Sigmoid colon (tissue), 7 donors: Measurements from ENCODE around the gene GPR61. TPM values are rescaled to one million over a fixed set of nuclear protein-coding genes. Genes with fewer than 3 reads are reported as not detected.

Experiments
- DNase-seq: peaks from one replicate; pipeline ENCODE4 v3.0.0-alpha.2; 2019
- H3K27ac ChIP-seq, 4 donors: fragments of 200-600 bp; sonication (generic); one replicate each; pipeline ENCODE4 v1.5.1; 2016 to 2019; ENCODE audit warnings: mild to moderate bottlenecking in 1 of 4
- H3K27me3 ChIP-seq, 3 donors: fragments of 200-600 bp; sonication (generic); one replicate each; pipeline ENCODE4 v1.5.1; 2019; ENCODE audit warnings: mild to moderate bottlenecking in 1 of 3
- H3K36me3 ChIP-seq, 4 donors: fragments of 200-600 bp; sonication (generic); one replicate each; pipeline ENCODE4 v1.5.1; 2016 to 2019
- H3K4me1 ChIP-seq, 4 donors: fragments of 200-600 bp; sonication (generic); one replicate each; pipeline ENCODE4 v1.5.1; 2017 to 2019
- H3K4me3 ChIP-seq, 4 donors: fragments of 200-600 bp; sonication (generic); one replicate each; pipeline ENCODE4 v1.5.1; 2017 to 2019; ENCODE audit warnings: mild to moderate bottlenecking in 2 of 4, moderate library complexity in 1 of 4
- H3K9me3 ChIP-seq, 4 donors: fragments of 200-600 bp in 3 of 4; sonication (generic) in 3 of 4; one replicate each; pipeline versions ENCODE4 v1.5.1 to v1.6.1; 2013 to 2019
- EP300 ChIP-seq, 4 donors: sonication (generic); formaldehyde crosslinking; IDR thresholded peaks; one replicate each; pipeline ENCODE4 v1.6.1; 2017; ENCODE audit warnings: antibody characterized with exemption in 4 of 4
- POLR2A ChIP-seq, 2 donors: fragments of 450-650 bp; IDR thresholded peaks; one replicate each; pipeline ENCODE4 v1.6.1; 2016; ENCODE audit warnings: antibody characterized with exemption in 2 of 2, mild to moderate bottlenecking in 2 of 2, moderate library complexity in 2 of 2
- POLR2AphosphoS5 ChIP-seq, 4 donors: sonication (generic); formaldehyde crosslinking; IDR thresholded peaks; one replicate each; pipeline ENCODE4 v1.6.1; 2017; ENCODE audit warnings: antibody characterized with exemption in 4 of 4
- WGBS, 2 donors: extraction: QIAGEN DNeasy Blood & Tissue Kit; methylation state at CpG; one replicate each; pipeline ENCODE4 v1.1.7; 2013; 5-methylcytosine and 5-hydroxymethylcytosine counted together
- intact Hi-C: fragments of 100-400 bp; cut with DNase I; formaldehyde crosslinking; loops from one replicate; pipeline ENCODE4 v1.15.1; 2023
- polyA plus RNA-seq, 3 donors: library from polyadenylated mRNA; stranded (reverse); fragments of 200-250 nt; gene quantifications; one replicate each; pipeline ENCODE4 v1.2.3, GENCODE V29; 2013
- total RNA-seq, 4 donors: library from RNA; depleted of rRNA; stranded (reverse); fragments of >200 nt; gene quantifications; one replicate each; pipeline ENCODE4 v1.1.0, GENCODE V29; 2016
- TF ChIP-seq, protein P1 (sequence below), 4 experiments: fragments of 450-650 bp in 3 of 4; fragments of 200-600 bp in 1 of 4; IDR thresholded peaks; one replicate each; pipeline ENCODE4 v1.5.1; 2016 to 2019; ENCODE audit warnings: antibody characterized with exemption in 4 of 4, mild to moderate bottlenecking in 3 of 4, moderate library complexity in 2 of 4
- donor health status: healthy with polysubstance abuse.
- donor health status: Bipolar disorder and iron deficiency.
- donor health status: healthy.

Gene GPR61
- total RNA-seq: 1 to 10 TPM in 1 of 4 donors, under 1 TPM in 1, not detected in 2; 0.36 to 2.2 TPM
- under 1 TPM in 1 of 3 donors, not detected in 2; 0.07 TPM for polyA plus RNA-seq

GRCh38 chr1:109539676-109540075, at the start of gene GPR61:
TSS of gene GPR61 (plus strand) at chr1:109539872. CDS start at chr1:109543023, 3,151 bp downstream.
- DNase-seq: no peak
- intact Hi-C loops: loop anchor here (10.0 kb wide), 1 partner anchor 265 kb away; no protein-coding TSS in a partner anchor
- no peaks in the 10 kb centered on the region for H3K27me3 ChIP-seq

DNA sequence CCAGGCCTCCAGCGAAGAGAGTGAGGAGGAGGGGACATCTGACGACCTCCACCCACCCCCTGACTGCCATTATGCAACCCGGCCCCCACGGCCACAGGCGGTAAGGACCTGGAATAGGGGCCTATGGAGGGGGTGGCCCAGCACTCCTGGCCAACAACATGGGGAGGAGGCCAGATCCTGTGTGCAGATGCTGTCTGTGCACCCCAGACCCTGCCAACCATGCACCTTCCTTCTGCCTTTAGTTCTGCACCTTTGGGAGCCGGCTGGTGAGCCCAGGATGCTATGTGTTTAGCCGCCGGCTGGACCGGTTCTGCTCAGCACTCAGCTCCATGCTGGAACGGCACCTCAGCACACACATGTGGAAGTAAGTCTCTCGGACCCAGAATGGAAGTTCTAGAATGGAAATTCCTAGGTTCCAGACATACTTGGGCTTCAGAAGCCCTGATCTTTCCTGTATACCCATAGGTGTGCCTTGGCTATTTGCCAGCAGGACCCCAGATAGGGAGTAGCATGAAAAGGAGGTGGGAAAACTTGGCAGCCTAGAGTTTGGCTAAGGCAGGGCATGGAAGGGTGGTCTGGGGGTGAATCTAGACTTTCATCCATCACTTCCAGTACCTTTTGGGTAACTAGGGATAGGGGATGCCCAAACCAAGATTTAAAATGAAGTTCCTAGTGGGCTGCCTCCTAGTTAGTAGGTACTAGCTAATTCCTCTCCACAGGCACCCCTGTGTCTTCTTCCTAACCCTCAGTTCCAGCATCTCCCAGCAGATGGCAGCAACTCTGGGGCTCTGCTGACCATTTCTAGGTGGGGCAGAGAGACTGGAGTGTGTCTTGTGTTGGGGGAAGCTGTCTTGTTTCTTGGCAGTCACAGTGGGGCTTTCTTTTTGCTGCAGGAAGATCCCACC, 49.4 kb upstream of the GPR61 start:
- Histone ChIP-seq H3K27ac (peak overlapping the region in 1 of 4 donors; percentile 27), H3K27me3 (no peaks in the 10 kb centered on the region), H3K9me3 (no peaks in the 10 kb centered on the region), H3K36me3 (peaks cover 0 to 13% (median 3%) of the 10 kb centered on the region in 4 donors), H3K4me3 (no peak overlapping the region), H3K4me1 (peaks cover 0 to 28% (median 20%) of the 10 kb centered on the region in 4 donors)
- 90 to 91% methylated on average over 11 of the region's 11 CpGs for WGBS, 2 donors
- peak; percentile 83 for DNase-seq
- TF ChIP-seq, protein P1, sequence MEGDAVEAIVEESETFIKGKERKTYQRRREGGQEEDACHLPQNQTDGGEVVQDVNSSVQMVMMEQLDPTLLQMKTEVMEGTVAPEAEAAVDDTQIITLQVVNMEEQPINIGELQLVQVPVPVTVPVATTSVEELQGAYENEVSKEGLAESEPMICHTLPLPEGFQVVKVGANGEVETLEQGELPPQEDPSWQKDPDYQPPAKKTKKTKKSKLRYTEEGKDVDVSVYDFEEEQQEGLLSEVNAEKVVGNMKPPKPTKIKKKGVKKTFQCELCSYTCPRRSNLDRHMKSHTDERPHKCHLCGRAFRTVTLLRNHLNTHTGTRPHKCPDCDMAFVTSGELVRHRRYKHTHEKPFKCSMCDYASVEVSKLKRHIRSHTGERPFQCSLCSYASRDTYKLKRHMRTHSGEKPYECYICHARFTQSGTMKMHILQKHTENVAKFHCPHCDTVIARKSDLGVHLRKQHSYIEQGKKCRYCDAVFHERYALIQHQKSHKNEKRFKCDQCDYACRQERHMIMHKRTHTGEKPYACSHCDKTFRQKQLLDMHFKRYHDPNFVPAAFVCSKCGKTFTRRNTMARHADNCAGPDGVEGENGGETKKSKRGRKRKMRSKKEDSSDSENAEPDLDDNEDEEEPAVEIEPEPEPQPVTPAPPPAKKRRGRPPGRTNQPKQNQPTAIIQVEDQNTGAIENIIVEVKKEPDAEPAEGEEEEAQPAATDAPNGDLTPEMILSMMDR (IDR thresholded peaks at IDR 0.05): peak; percentile 66 to 86 (median 74)
- TF ChIP-seq EP300 (IDR thresholded peaks at IDR 0.05) (no peak), POLR2A (IDR thresholded peaks at IDR 0.05) (no peak), POLR2AphosphoS5 (IDR thresholded peaks at IDR 0.05) (peak in 2 of 4 donors; percentile 29 to 47)
- intact Hi-C loops: no loop called here

More at GRCh38 chr1:109539676-109540075, at the start of gene GPR61:
- Histone ChIP-seq H3K27ac (no peak within 1 kb of the TSS), H3K4me3 (no peak within 1 kb of the TSS), H3K36me3 (no peaks in the 10 kb centered on the region), H3K9me3 (no peaks in the 10 kb centered on the region), H3K4me1 (peaks cover 0 to 18% (median 14%) of the 10 kb centered on the region in 4 donors)
- WGBS, 2 donors: 66 to 67% methylated on average over 7 of the region's 7 CpGs
- TF ChIP-seq EP300 (IDR thresholded peaks at IDR 0.05) (no peak), POLR2AphosphoS5 (IDR thresholded peaks at IDR 0.05) (no peak), POLR2A (IDR thresholded peaks at IDR 0.05) (no peak)
- TF ChIP-seq, protein P1 (IDR thresholded peaks at IDR 0.05): no peak

DNA sequence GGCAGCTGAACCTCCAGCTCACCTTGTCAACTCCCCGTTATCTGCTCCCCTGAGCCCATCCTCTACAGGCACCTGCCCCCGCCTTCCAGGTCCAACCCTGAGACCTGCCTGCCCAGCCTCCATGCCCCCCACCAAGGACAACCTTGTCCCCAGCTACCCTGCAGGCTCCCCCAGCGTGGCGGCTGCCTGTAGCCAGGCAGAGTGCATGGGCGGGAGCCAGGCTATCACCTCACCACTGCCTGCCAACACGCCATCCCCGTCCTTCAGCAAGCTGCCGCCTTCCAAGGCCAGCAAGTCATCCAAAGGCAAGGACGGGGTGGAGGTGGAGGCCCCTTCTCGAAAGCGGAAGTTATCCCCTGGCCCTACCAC, 48.8 kb upstream of the GPR61 start:
- TF ChIP-seq, protein P1 (IDR thresholded peaks at IDR 0.05): no peak
- no peak for TF ChIP-seq EP300 (IDR thresholded peaks at IDR 0.05)
- no peak for TF ChIP-seq POLR2A (IDR thresholded peaks at IDR 0.05)
- TF ChIP-seq POLR2AphosphoS5 (IDR thresholded peaks at IDR 0.05): no peak
- peak overlapping the region in 1 of 4 donors; percentile 27 for H3K27ac ChIP-seq
- no peak overlapping the region for H3K4me3 ChIP-seq
- no peaks in the 10 kb centered on the region for H3K9me3 ChIP-seq
- H3K4me1 ChIP-seq: peaks cover 0 to 31% (median 22%) of the 10 kb centered on the region in 4 donors
- no peak for DNase-seq
- H3K36me3 ChIP-seq: peaks cover 0 to 17% (median 4%) of the 10 kb centered on the region in 4 donors
- no peaks in the 10 kb centered on the region for H3K27me3 ChIP-seq
- WGBS, 2 donors: 89 to 93% methylated on average over 11 of the region's 11 CpGs
- intact Hi-C loops: no loop called here

- Histone ChIP-seq H3K27ac (no peak overlapping the region), H3K36me3 (peaks cover 0 to 21% (median 6%) of the 10 kb centered on the region in 4 donors), H3K9me3 (no peaks in the 10 kb centered on the region), H3K4me1 (peaks cover 0 to 31% (median 23%) of the 10 kb centered on the region in 4 donors), H3K4me3 (no peak overlapping the region), H3K27me3 (no peaks in the 10 kb centered on the region)
- TF ChIP-seq, protein P1 (IDR thresholded peaks at IDR 0.05): no peak
- TF ChIP-seq POLR2AphosphoS5 (IDR thresholded peaks at IDR 0.05) (no peak), POLR2A (IDR thresholded peaks at IDR 0.05) (no peak), EP300 (IDR thresholded peaks at IDR 0.05) (no peak)
- intact Hi-C loops: no loop called here
- no peak for DNase-seq
- WGBS, 2 donors: 95% methylated on average over 8 of the region's 8 CpGs
Observed at GRCh38 chr1:109491372-109491771, 48.3 kb upstream of the GPR61 start.
